Retinal pigment epithelial cell (primary cell): ENCODE measurements around the gene TLX1.

Experiments used
- DNase-seq: peaks from one replicate; pipeline ENCODE4 v3.0.0-alpha.2; 2010; ENCODE audit warnings: low read depth
- H3K4me3 ChIP-seq: 2 replicates; pipeline ENCODE4 v1.5.1; 2011; ENCODE audit warnings: mild to moderate bottlenecking, low read length, control low read depth, moderate library complexity
- CTCF ChIP-seq: conservative IDR thresholded peaks from 2 replicates; pipeline ENCODE4 v1.5.1; 2011; ENCODE audit warnings: low read depth, low read length, control low read depth, inconsistent platforms

Gene TLX1

GRCh38 chr10:101166430-101166829 lies 35.3 kb downstream of the TLX1 start:
- no peak for DNase-seq
- H3K4me3 ChIP-seq: no peak overlapping the region
- TF ChIP-seq CTCF: no peak

- DNase-seq: no peak
- no peak for TF ChIP-seq CTCF
- H3K4me3 ChIP-seq: no peak overlapping the region
Observed at GRCh38 chr10:101172741-101173140, 41.6 kb downstream of the TLX1 start.

- no peak overlapping the region for H3K4me3 ChIP-seq
- no peak for DNase-seq
- TF ChIP-seq CTCF: no peak
Observed at GRCh38 chr10:101174319-101174718, 43.2 kb downstream of the TLX1 start.

GRCh38 chr10:101176577-101176976 lies 45.5 kb downstream of the TLX1 start:
- TF ChIP-seq CTCF: no peak
- DNase-seq: no peak
- H3K4me3 ChIP-seq: no peak overlapping the region

GRCh38 chr10:101182936-101183335 lies 51.8 kb downstream of the TLX1 start:
- DNase-seq: no peak
- H3K4me3 ChIP-seq: no peak overlapping the region
- no peak for TF ChIP-seq CTCF

GRCh38 chr10:101183458-101184183 lies 52.5 kb downstream of the TLX1 start:
- TF ChIP-seq CTCF: no peak
- no peak for DNase-seq
- no peak overlapping the region for H3K4me3 ChIP-seq
